ENCODE measurements around the gene ARGLU1.
A peak's percentile ranks its signal among the peaks of the same experiment; 100 is the strongest.

Gene ARGLU1

GRCh38 chr13:106581225-106581624 lies 13.3 kb upstream of the ARGLU1 start:
- DNase-seq, result no peak

GRCh38 chr13:106575896-106576295 lies 8.0 kb upstream of the ARGLU1 start:
- DNase-seq, result no peak

GRCh38 chr13:106573868-106574267 lies 5.9 kb upstream of the ARGLU1 start:
- no peak for DNase-seq

- no peak for DNase-seq
Observed at GRCh38 chr13:106573284-106573846, 5.4 kb upstream of the ARGLU1 start.

GRCh38 chr13:106570299-106570852 lies 2.4 kb upstream of the ARGLU1 start:
- DNase-seq, result peak; percentile 78

- DNase-seq, result no peak
Observed at GRCh38 chr13:106569233-106570095, 1.5 kb upstream of the ARGLU1 start.

- no peak for DNase-seq
Observed at GRCh38 chr13:106568299-106569003, 514 bp upstream of the ARGLU1 start.

GRCh38 chr13:106566641-106567473 lies 1.1 kb downstream of the ARGLU1 start:
- DNase-seq, result peak; percentile 34

GRCh38 chr13:106565127-106565775 lies 2.7 kb downstream of the ARGLU1 start:
- no peak for DNase-seq

- DNase-seq, result no peak
Observed at GRCh38 chr13:106562301-106562700, 5.6 kb downstream of the ARGLU1 start.

- no peak for DNase-seq
Observed at GRCh38 chr13:106561551-106562170, 6.3 kb downstream of the ARGLU1 start.

GRCh38 chr13:106560821-106561220 lies 7.1 kb downstream of the ARGLU1 start:
- no peak for DNase-seq

- no peak for DNase-seq
Observed at GRCh38 chr13:106558527-106558926, 9.4 kb downstream of the ARGLU1 start.

- DNase-seq, result no peak
Observed at GRCh38 chr13:106555631-106556328, 12.2 kb downstream of the ARGLU1 start.

- DNase-seq, result no peak
Observed at GRCh38 chr13:106551751-106552150, 16.2 kb downstream of the ARGLU1 start.

- no peak for DNase-seq
Observed at GRCh38 chr13:106551350-106551749, 16.6 kb downstream of the ARGLU1 start.

- DNase-seq, result no peak
Observed at GRCh38 chr13:106550570-106551135, 17.3 kb downstream of the ARGLU1 start.

GRCh38 chr13:106548064-106548696 lies 19.8 kb downstream of the ARGLU1 start:
- no peak for DNase-seq

GRCh38 chr13:106541826-106542225 lies 26.1 kb downstream of the ARGLU1 start:
- DNase-seq, result no peak

GRCh38 chr13:106540613-106541012 lies 27.3 kb downstream of the ARGLU1 start:
- no peak for DNase-seq

Data from NCI-H526 treated with DMSO at 0.1 percent for 48 hours (cell line).